NB4 (cell line): ENCODE results near the gene RPL10A.

Experiments used
- MAX ChIP-seq: IDR thresholded peaks from 2 replicates; pipeline ENCODE4 v1.6.1; 2011; ENCODE audit warnings: low read depth, low read length
- MYC ChIP-seq: IDR thresholded peaks from 2 replicates; pipeline ENCODE4 v1.6.1; 2011; ENCODE audit warnings: low read depth, low read length
- POLR2A ChIP-seq: IDR thresholded peaks from 2 replicates; pipeline ENCODE4 v1.6.1; 2011; ENCODE audit warnings: mild to moderate bottlenecking; ENCODE audit not compliant: insufficient read length; ENCODE audit errors: extremely low read depth
- TF ChIP-seq, protein P1 (sequence below): IDR thresholded peaks from one replicate; pipeline ENCODE4 v1.5.1; 2012; ENCODE audit warnings: low read depth, low read length

GRCh38 chr6:35439308-35439707, 28.9 kb upstream of the RPL10A start:
- TF ChIP-seq POLR2A = no peak
- TF ChIP-seq, protein P1, sequence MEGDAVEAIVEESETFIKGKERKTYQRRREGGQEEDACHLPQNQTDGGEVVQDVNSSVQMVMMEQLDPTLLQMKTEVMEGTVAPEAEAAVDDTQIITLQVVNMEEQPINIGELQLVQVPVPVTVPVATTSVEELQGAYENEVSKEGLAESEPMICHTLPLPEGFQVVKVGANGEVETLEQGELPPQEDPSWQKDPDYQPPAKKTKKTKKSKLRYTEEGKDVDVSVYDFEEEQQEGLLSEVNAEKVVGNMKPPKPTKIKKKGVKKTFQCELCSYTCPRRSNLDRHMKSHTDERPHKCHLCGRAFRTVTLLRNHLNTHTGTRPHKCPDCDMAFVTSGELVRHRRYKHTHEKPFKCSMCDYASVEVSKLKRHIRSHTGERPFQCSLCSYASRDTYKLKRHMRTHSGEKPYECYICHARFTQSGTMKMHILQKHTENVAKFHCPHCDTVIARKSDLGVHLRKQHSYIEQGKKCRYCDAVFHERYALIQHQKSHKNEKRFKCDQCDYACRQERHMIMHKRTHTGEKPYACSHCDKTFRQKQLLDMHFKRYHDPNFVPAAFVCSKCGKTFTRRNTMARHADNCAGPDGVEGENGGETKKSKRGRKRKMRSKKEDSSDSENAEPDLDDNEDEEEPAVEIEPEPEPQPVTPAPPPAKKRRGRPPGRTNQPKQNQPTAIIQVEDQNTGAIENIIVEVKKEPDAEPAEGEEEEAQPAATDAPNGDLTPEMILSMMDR = no peak
- TF ChIP-seq MYC = no peak
- no peak for TF ChIP-seq MAX
